ENCODE data around the gene CEBPG. TPM values are rescaled to one million over a fixed set of nuclear protein-coding genes. Genes with fewer than 3 reads are reported as not detected.

CEBPG gene
- total RNA-seq, 1 donor from 2014 or later, result 21.2 TPM

DNA sequence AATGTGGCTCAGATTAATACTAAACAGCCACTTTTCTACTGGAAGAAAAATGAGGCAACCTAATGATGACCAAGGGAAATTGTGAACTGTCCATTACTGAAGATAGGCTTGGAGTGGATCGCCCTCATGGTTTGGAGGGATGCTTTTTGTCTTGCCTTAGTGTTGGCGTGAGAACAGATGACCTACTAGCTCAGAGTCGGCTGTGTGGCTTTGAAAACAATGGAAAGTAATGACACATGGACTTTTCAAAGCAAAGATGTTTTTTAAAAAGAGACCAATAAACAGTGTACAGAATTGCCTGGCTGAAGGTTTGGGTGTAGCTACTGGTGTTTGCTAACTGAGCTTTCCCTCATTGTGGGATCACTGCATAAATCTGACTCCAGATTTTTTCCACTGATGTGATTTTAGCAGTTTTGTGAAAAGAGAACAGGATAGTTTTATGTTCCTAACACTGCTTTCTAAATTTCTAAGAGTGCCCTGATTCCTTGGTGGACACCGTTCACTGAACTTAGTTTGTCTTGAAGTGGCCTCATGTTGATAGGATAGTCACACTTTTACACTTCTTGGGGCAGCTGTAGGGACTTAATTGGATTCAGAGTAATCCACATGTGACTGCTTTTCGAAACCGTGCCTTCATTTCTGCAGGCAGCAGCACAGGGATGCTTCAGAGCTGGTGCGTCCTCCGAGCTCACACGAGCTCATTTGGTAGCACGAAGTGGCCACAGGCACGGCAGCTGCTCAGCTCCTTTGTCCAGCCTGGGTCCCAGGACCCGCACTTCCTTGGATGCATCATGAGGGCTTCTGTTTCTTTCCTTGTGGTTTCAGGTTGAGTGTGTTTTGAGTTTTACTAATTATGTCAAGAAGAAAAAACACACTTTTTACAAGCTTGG, 4.3 kb downstream of the CEBPG start:
- intact Hi-C loops (cut with DNase I), result loop anchor here (2.0 kb wide), 1 partner anchor 1015 kb away; no protein-coding TSS in a partner anchor
- ATAC-seq (no peak), DNase-seq (ENCODE audit: low spot score) (no peak)

GRCh38 chr19:33379151-33379829, 5.8 kb downstream of the CEBPG start:
- ATAC-seq (no peak), DNase-seq (ENCODE audit: low spot score) (peak; percentile 15)
- intact Hi-C loops (cut with DNase I), result loop anchor here (2.0 kb wide), 1 partner anchor 1014 kb away; no protein-coding TSS in a partner anchor

- intact Hi-C loops (cut with DNase I), result no loop called here
- DNase-seq (ENCODE audit: low spot score), result peak; percentile 13
- ATAC-seq, result no peak
Measured at GRCh38 chr19:33381101-33381500, 7.6 kb downstream of the CEBPG start.

DNA sequence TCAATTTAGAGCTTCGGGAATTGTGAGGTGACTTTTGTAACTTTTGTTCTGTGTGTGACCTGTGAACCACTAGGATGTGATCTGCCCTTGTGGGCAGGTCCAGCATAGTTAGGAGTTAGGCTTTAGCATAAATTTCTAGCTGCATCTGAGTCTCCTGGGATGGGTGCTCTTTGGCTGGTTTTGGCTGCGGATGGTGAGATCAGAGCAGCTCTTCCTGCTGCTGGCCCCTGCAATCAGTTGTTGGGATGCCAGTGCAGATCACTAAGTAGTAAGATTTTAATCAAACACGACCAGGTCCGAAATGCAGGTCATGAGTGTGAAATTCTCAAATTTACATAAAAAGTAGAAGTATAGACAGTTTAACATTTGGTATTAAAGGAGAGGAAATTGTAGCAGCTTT, 8.5 kb downstream of the CEBPG start:
- intact Hi-C loops (cut with DNase I), result no loop called here
- ATAC-seq (no peak), DNase-seq (ENCODE audit: low spot score) (peak; percentile 21)

- intact Hi-C loops (cut with DNase I), result no loop called here
- DNase-seq (ENCODE audit: low spot score) (no peak), ATAC-seq (no peak)
Measured at GRCh38 chr19:33382982-33383381, 9.5 kb downstream of the CEBPG start.

GRCh38 chr19:33383720-33384292, 10.3 kb downstream of the CEBPG start:
- no peak for ATAC-seq
- intact Hi-C loops (cut with DNase I), result no loop called here
- DNase-seq (ENCODE audit: low spot score), result no peak

GRCh38 chr19:33384983-33385382, 11.5 kb downstream of the CEBPG start:
- intact Hi-C loops (cut with DNase I), result no loop called here
- DNase-seq (ENCODE audit: low spot score), result peak; percentile 18
- ATAC-seq, result no peak

DNA sequence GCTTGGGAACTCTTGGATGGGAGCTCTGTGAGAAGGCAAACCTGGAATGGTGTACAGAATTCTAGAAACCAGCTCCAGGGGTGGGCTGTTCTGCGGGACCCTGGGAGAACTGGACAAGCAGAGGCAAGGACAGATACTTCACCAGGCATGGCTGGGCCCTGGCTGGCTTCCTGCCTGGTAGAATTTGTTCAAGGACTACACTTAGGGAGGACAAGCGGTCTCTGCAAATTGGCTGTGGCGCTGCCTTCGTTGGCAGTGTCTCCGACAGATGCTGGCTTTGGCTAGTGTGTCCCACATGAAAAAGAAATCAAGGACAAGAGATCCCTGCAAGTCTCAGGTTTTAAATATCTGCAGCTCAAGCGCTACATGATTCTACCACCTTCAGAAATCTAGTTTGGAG, 12.4 kb downstream of the CEBPG start:
- peak; percentile 48 for DNase-seq (ENCODE audit: low spot score)
- ATAC-seq, result no peak
- intact Hi-C loops (cut with DNase I), result no loop called here

- peak; percentile 47 for DNase-seq (ENCODE audit: low spot score)
Measured at GRCh38 chr19:33386361-33386858, 12.9 kb downstream of the CEBPG start.

GRCh38 chr19:33387351-33388230, 14.1 kb downstream of the CEBPG start:
- intact Hi-C loops (cut with DNase I), result no loop called here
- ATAC-seq (no peak), DNase-seq (ENCODE audit: low spot score) (peak; percentile 58)

More at GRCh38 chr19:33386361-33386858, 12.9 kb downstream of the CEBPG start:
- intact Hi-C loops (cut with DNase I), result no loop called here
- no peak for ATAC-seq

GRCh38 chr19:33388231-33388724, 14.8 kb downstream of the CEBPG start:
- peak; percentile 64 for DNase-seq (ENCODE audit: low spot score)
- peak; percentile 13 for ATAC-seq
- intact Hi-C loops (cut with DNase I), result no loop called here

- ATAC-seq, result peak; percentile 33
- intact Hi-C loops (cut with DNase I), result no loop called here
- DNase-seq (ENCODE audit: low spot score), result peak; percentile 63
Measured at GRCh38 chr19:33388725-33389420, 15.4 kb downstream of the CEBPG start.

- intact Hi-C loops (cut with DNase I), result no loop called here
- ATAC-seq (peak; percentile 23), DNase-seq (ENCODE audit: low spot score) (peak; percentile 70)
Measured at GRCh38 chr19:33389421-33390100, 16.1 kb downstream of the CEBPG start.

GRCh38 chr19:33390101-33390907, 16.8 kb downstream of the CEBPG start:
- peak; percentile 87 for DNase-seq (ENCODE audit: low spot score)
- peak; percentile 72 for ATAC-seq
- intact Hi-C loops (cut with DNase I), result no loop called here

DNA sequence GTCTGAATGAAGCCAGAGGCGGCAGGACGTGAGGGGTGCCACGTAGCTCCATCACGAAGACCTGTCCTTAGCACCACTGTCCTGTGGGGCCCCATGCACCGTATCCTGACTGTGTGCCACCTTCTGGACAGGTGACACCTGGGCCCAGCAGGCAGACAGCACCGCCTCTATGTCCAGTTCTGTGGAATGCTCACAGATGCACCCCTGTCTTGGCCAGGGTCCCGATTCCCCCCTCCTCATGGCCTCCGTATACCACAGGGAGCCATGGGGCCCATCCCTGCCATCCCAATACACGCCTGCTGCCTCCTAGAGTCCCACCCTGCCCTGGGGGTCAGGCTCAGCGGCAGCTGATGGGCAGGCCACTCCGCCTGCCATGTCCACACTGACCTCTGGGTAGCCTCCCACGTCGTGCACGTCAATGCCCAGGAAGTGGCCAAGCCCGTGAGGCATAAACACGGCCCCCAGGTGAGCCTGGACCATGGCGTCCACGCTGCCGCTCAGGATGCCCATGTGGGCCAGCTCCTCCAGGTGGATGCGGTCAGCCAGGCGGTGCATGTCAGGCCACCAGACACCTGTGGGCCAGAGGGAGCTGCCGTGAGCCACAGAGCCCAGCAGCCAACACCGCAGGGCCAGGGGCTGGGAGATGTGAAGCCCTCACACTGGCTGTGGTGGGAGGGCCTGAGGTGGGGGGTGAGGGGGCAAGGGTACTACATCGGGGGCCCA, 17.6 kb downstream of the CEBPG start:
- no peak for ATAC-seq
- intact Hi-C loops (cut with DNase I), result no loop called here
- DNase-seq (ENCODE audit: low spot score), result peak; percentile 63
